Kidney (tissue), 14 donors: ENCODE data around the gene ADAMTS14. TPM values are rescaled to one million over a fixed set of nuclear protein-coding genes. Genes with fewer than 3 reads are reported as not detected.
"Not testable (repeated sequence)": the region's sequence is repeated elsewhere in the genome, so short reads cannot be mapped to it uniquely, and the experiment has no call there.

ENCODE experiments used
- DNase-seq, 5 donors: peaks; one replicate each; pipeline ENCODE4 v3.0.0-alpha.2; 2013 to 2020
- FAIRE-seq: peaks from 2 replicates; lab custom pipeline; 2012; peaks lifted over from hg19 to GRCh38; lab: Jason Lieb, UNC
- H3K27ac ChIP-seq, 2 donors: one replicate each; pipeline ENCODE4 v1.7.0; 2013; ENCODE audit warnings: low read depth in 2 of 2, low read length in 2 of 2, inconsistent platforms in 1 of 2
- H3K27me3 ChIP-seq: one replicate; pipeline ENCODE4 v1.7.1; 2013; ENCODE audit warnings: low read length, inconsistent platforms; ENCODE audit not compliant: control insufficient read depth, insufficient read depth
- H3K36me3 ChIP-seq, 3 donors: one replicate each; pipeline versions ENCODE4 v1.7.0 to v1.7.1; 2013; ENCODE audit warnings: low read length in 3 of 3, control low read depth in 1 of 3, inconsistent platforms in 1 of 3; ENCODE audit not compliant: insufficient read depth in 3 of 3, control insufficient read depth in 2 of 3
- H3K4me1 ChIP-seq, 3 donors: one replicate each; pipeline versions ENCODE4 v1.7.0 to v1.7.1; 2013; ENCODE audit warnings: low read length in 3 of 3, inconsistent platforms in 1 of 3, low read depth in 1 of 3; ENCODE audit not compliant: control insufficient read depth in 2 of 3, insufficient read depth in 2 of 3
- H3K4me3 ChIP-seq, 3 donors: one replicate each; pipeline versions ENCODE4 v1.7.0 to v1.8.1; 2013; ENCODE audit warnings: low read length in 3 of 3, control low read depth in 1 of 3, inconsistent platforms in 1 of 3
- H3K9ac ChIP-seq, 3 donors: one replicate each; pipeline versions ENCODE4 v1.7.0 to v1.7.1; 2013; ENCODE audit warnings: low read length in 3 of 3, control low read depth in 1 of 3, inconsistent platforms in 1 of 3
- H3K9me3 ChIP-seq, 3 donors: one replicate each; pipeline versions ENCODE4 v1.7.0 to v1.7.1; 2013; ENCODE audit warnings: low read length in 3 of 3, control low read depth in 1 of 3, inconsistent platforms in 1 of 3; ENCODE audit not compliant: control insufficient read depth in 2 of 3, insufficient read depth in 1 of 3
- intact Hi-C: fragments of 100-400 bp; cut with DNase I; formaldehyde crosslinking; loops from one replicate; pipeline ENCODE4 v1.11.1; 2022
- polyA plus RNA-seq: library from polyadenylated mRNA; stranded (reverse); fragments of 350-450 nt; fragmentation: Illumina TruSeq; extraction: RNeasy Lipid Tissue Mini Kit (QIAGEN cat#74804); gene quantifications from one replicate; pipeline ENCODE4 v1.2.3, GENCODE V29; 2014; ENCODE audit warnings: low read depth, low replicate concordance; ENCODE audit not compliant: insufficient read depth
- total RNA-seq: library from RNA; stranded (reverse); fragmentation: NEBNext Ultra II Directional; extraction: Animal tissue kit (Norgen Biotek cat#: 25700); gene quantifications from one replicate; pipeline ENCODE4 v1.2.1, GENCODE V29; 2021
- TF ChIP-seq, protein P1 (sequence below): IDR thresholded peaks from 3 replicates; pipeline ENCODE4 v1.5.1; 2012; ENCODE audit warnings: mild to moderate bottlenecking, moderate library complexity, borderline replicate concordance; ENCODE audit not compliant: insufficient read depth; ENCODE audit errors: extremely low read depth
- donor health status: control.
- donor health status: control.
- donor health status: control.
- donor health status: control.
- donor health status: control.
- donor health status: DM: yes; HTN: yes; CAD: no.
- donor health status: Normal renal cell carcinoma (clear cell type).

The ADAMTS14 gene
- total and polyA plus RNA-seq, 2 donors from 2014 or later, result 0.47 TPM; not detected in 1

DNA sequence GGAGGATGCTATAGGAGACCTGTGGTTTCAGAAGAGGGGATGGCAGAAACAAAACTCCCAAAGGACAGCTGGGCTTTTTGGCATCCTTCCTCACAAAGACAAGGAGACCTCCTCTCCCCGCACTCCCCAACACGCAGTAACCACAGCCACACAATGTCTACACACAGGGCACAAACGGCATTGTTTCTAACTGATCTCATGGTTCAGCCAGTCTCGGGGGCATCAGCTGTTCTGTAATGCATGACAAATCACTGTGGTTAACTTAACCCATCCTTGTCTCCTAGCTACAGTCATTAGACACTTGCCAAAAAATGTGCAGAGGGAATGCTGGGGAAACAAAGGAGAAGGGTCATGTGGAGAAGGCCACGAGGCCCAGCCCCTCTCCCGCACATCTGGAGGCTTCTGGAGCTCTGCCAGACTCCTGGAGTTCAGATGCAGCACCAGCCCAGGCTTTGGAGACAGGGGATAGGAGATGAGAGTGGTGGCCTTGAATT, 7.6 kb upstream of the ADAMTS14 start:
- H3K27ac ChIP-seq, result no peak overlapping the region
- H3K9ac ChIP-seq, result no peak overlapping the region
- intact Hi-C loops, result no loop called here
- no peaks in the 10 kb centered on the region for H3K4me1 ChIP-seq
- TF ChIP-seq, protein P1, sequence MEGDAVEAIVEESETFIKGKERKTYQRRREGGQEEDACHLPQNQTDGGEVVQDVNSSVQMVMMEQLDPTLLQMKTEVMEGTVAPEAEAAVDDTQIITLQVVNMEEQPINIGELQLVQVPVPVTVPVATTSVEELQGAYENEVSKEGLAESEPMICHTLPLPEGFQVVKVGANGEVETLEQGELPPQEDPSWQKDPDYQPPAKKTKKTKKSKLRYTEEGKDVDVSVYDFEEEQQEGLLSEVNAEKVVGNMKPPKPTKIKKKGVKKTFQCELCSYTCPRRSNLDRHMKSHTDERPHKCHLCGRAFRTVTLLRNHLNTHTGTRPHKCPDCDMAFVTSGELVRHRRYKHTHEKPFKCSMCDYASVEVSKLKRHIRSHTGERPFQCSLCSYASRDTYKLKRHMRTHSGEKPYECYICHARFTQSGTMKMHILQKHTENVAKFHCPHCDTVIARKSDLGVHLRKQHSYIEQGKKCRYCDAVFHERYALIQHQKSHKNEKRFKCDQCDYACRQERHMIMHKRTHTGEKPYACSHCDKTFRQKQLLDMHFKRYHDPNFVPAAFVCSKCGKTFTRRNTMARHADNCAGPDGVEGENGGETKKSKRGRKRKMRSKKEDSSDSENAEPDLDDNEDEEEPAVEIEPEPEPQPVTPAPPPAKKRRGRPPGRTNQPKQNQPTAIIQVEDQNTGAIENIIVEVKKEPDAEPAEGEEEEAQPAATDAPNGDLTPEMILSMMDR, result no peak
- no peaks in the 10 kb centered on the region for H3K9me3 ChIP-seq
- no peaks in the 10 kb centered on the region for H3K36me3 ChIP-seq
- DNase-seq (peak in 3 of 5 donors; percentile 56 to 83 (median 67)), FAIRE-seq (no peak)
- no peaks in the 10 kb centered on the region for H3K27me3 ChIP-seq
- no peak overlapping the region for H3K4me3 ChIP-seq

DNA sequence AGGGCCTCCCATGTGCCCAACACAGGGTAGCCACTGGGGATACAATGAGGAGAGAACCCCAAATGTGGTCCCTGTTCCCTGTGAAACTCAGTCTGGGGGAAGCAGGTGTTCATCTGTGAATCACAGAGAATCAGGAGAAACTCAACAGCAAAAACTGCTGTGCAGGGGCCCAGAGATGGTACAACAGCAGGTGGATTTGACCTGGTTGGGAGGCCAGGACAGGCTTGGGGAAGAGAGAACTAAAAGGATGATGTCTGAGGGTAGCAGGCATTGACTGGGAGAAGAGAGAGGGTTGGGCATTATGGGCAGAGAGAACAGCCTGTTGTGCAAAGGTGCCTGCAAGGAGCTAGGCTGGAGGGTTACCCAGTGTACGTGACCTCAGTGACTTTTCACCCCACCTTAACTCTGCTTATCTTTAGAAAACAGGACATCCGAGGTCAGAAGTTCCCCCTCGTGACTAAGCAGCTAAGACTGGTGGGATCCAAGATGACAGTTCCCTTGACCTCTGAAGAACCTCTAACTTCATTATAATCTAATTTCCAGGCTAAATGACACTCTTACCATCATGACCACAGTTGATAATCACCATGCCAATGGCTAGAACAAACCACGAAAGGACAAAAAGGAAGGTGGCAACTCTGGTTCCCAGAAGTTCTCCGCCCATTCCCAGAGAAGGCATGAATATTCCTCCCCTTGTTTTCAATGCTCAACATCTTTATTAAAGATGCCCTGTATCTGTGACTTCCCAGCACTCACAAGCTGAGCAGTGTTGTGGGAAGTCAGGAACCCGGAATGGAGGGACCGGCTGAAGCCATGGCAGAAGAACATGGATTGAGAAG, 5.1 kb upstream of the ADAMTS14 start:
- H3K36me3 ChIP-seq, result no peaks in the 10 kb centered on the region
- intact Hi-C loops, result no loop called here
- TF ChIP-seq, protein P1, result no peak

DNA sequence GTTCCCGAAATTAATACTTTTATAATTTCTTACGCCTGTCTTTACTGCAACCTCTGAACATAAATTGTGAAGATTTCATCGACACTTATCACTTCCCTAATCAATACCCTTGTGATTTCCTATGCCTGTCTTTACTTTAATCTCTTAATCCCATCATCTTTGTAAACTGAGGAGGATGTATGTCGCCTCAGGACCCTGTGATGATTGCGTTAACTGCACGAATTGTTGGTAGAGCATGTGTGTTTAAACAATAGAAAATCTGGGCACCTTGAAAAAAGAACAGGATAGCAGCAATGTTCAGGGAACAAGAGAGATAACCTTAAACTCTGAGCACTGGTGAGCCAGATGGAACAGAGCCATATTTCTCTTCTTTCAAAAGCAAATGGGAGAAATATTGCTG, 4.5 kb upstream of the ADAMTS14 start:
- H3K4me3 ChIP-seq, intact Hi-C loops, FAIRE-seq, H3K36me3 ChIP-seq, H3K27ac ChIP-seq, H3K9ac ChIP-seq, H3K4me1 ChIP-seq, DNase-seq, H3K9me3 ChIP-seq, H3K27me3 ChIP-seq: not testable (repeated sequence)

More for the DNA sequence above, 5.1 kb upstream of the ADAMTS14 start:
- no peak overlapping the region for H3K27ac ChIP-seq
- no peak overlapping the region for H3K4me3 ChIP-seq
- H3K27me3 ChIP-seq, result peaks cover 3% of the 10 kb centered on the region
- H3K9ac ChIP-seq, result no peak overlapping the region
- no peak for DNase-seq
- FAIRE-seq, result no peak
- no peaks in the 10 kb centered on the region for H3K4me1 ChIP-seq
- H3K9me3 ChIP-seq, result no peaks in the 10 kb centered on the region

GRCh38 chr10:70668454-70668970, 3.8 kb upstream of the ADAMTS14 start:
- Histone ChIP-seq H3K27me3 (peaks cover 7% of the 10 kb centered on the region), H3K9me3 (no peaks in the 10 kb centered on the region), H3K4me3 (no peak overlapping the region), H3K4me1 (peaks cover 0 to 6% (median 0%) of the 10 kb centered on the region in 3 donors), H3K9ac (no peak overlapping the region), H3K27ac (no peak overlapping the region), H3K36me3 (no peaks in the 10 kb centered on the region)
- DNase-seq (no peak), FAIRE-seq (no peak)
- TF ChIP-seq, protein P1, result no peak
- intact Hi-C loops, result no loop called here
